Sigmoid colon (tissue), 7 donors: ENCODE results near the gene DEAF1. TPM values are rescaled to one million over a fixed set of nuclear protein-coding genes. Genes with fewer than 3 reads are reported as not detected.
A peak's percentile ranks its signal among the peaks of the same experiment; 100 is the strongest.

ENCODE experiments used
- DNase-seq: peaks from one replicate; pipeline ENCODE4 v3.0.0-alpha.2; 2019
- H3K27ac ChIP-seq, 4 donors: fragments of 200-600 bp; sonication (generic); one replicate each; pipeline ENCODE4 v1.5.1; 2016 to 2019; ENCODE audit warnings: mild to moderate bottlenecking in 1 of 4
- H3K27me3 ChIP-seq, 3 donors: fragments of 200-600 bp; sonication (generic); one replicate each; pipeline ENCODE4 v1.5.1; 2019; ENCODE audit warnings: mild to moderate bottlenecking in 1 of 3
- H3K36me3 ChIP-seq, 4 donors: fragments of 200-600 bp; sonication (generic); one replicate each; pipeline ENCODE4 v1.5.1; 2016 to 2019
- H3K4me1 ChIP-seq, 4 donors: fragments of 200-600 bp; sonication (generic); one replicate each; pipeline ENCODE4 v1.5.1; 2017 to 2019
- H3K4me3 ChIP-seq, 4 donors: fragments of 200-600 bp; sonication (generic); one replicate each; pipeline ENCODE4 v1.5.1; 2017 to 2019; ENCODE audit warnings: mild to moderate bottlenecking in 2 of 4, moderate library complexity in 1 of 4
- H3K9me3 ChIP-seq, 4 donors: fragments of 200-600 bp in 3 of 4; sonication (generic) in 3 of 4; one replicate each; pipeline versions ENCODE4 v1.5.1 to v1.6.1; 2013 to 2019
- EP300 ChIP-seq, 4 donors: sonication (generic); formaldehyde crosslinking; IDR thresholded peaks; one replicate each; pipeline ENCODE4 v1.6.1; 2017; ENCODE audit warnings: antibody characterized with exemption in 4 of 4
- POLR2A ChIP-seq, 2 donors: fragments of 450-650 bp; IDR thresholded peaks; one replicate each; pipeline ENCODE4 v1.6.1; 2016; ENCODE audit warnings: antibody characterized with exemption in 2 of 2, mild to moderate bottlenecking in 2 of 2, moderate library complexity in 2 of 2
- POLR2AphosphoS5 ChIP-seq, 4 donors: sonication (generic); formaldehyde crosslinking; IDR thresholded peaks; one replicate each; pipeline ENCODE4 v1.6.1; 2017; ENCODE audit warnings: antibody characterized with exemption in 4 of 4
- WGBS, 2 donors: extraction: QIAGEN DNeasy Blood & Tissue Kit; methylation state at CpG; one replicate each; pipeline ENCODE4 v1.1.7; 2013; 5-methylcytosine and 5-hydroxymethylcytosine counted together
- intact Hi-C: fragments of 100-400 bp; cut with DNase I; formaldehyde crosslinking; loops from one replicate; pipeline ENCODE4 v1.15.1; 2023
- polyA plus RNA-seq, 3 donors: library from polyadenylated mRNA; stranded (reverse); fragments of 200-250 nt; gene quantifications; one replicate each; pipeline ENCODE4 v1.2.3, GENCODE V29; 2013
- total RNA-seq, 4 donors: library from RNA; depleted of rRNA; stranded (reverse); fragments of >200 nt; gene quantifications; one replicate each; pipeline ENCODE4 v1.1.0, GENCODE V29; 2016
- TF ChIP-seq, protein P1 (sequence below), 4 experiments: fragments of 450-650 bp in 3 of 4; fragments of 200-600 bp in 1 of 4; IDR thresholded peaks; one replicate each; pipeline ENCODE4 v1.5.1; 2016 to 2019; ENCODE audit warnings: antibody characterized with exemption in 4 of 4, mild to moderate bottlenecking in 3 of 4, moderate library complexity in 2 of 4
- donor health status: healthy with polysubstance abuse.
- donor health status: Bipolar disorder and iron deficiency.
- donor health status: healthy.

The DEAF1 gene
- total and polyA plus RNA-seq, 7 donors: 11.3 to 29.6 (median 18.6) TPM

DNA sequence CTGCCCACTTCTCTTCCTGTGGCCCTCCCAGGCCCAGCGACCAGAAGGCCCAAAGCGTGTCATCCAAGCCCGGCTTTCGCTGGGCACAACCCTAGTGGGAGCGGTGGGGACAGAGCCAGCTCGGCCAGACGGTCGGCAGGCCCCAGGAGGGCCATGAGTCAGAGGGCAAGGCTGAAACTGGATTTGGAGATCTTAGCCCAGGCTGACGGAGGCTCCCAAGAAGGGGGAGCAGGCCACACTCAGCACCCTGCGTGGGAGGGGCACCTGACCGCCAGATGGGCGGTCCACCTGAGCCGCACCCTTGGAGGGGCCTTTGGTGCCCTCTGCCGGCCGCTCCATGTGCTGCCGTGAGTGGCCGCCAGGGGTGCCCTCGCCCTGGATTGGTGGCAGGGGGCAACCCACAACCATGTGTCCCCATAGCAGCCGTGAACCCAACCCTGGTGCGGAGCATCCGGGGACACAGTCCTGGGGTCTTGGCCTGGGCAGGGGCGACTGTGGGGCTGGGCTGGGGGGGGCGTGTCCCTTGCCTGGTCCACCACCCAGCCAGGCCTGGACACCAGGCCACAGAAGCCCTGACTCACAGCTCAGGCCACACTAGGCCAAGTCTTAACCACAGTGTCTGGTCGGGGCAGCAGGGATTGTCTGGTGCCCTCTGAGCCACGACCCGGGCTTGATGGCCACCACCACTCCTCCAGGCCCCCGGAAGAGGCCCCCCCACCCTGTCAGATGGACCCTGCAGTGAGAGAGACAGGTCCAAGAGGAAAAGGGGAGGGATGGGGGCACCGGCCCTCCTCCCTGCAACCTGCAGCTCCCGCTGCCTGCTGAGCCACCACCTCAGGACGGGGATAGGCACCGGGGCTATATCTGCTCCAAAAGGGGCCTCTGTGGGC is 33.1 kb upstream of the DEAF1 start:
- peak overlapping the region in 2 of 4 donors; percentile 30 to 43 for H3K27ac ChIP-seq
- H3K27me3 ChIP-seq: peaks cover 17 to 62% (median 50%) of the 10 kb centered on the region in 3 donors

DNA sequence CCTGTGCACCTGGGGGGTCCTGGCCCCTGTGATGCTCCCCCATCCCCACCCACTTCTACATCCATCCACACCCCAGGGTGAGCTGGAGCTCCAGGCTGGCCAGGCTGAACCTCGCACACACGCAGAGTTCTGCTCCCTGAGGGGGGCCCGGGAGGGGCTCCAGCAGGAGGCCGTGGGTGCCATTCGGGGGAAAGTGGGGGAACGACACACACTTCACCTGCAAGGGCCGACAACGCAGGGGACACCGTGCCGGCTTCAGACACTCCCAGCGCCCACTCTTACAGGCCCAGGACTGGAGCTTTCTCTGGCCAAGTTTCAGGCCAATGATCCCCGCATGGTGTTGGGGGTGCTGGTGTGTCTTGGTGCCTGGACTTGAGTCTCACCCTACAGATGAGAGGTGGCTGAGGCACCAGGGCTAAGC is 32.3 kb upstream of the DEAF1 start:
- DNase-seq: no peak
- peaks cover 21 to 70% (median 57%) of the 10 kb centered on the region in 3 donors for H3K27me3 ChIP-seq
- intact Hi-C loops: no loop called here

More for the DNA sequence above, 33.1 kb upstream of the DEAF1 start:
- intact Hi-C loops: loop anchor here (2.0 kb wide), 1 partner anchor 65 kb away; no protein-coding TSS in a partner anchor
- no peaks in the 10 kb centered on the region for H3K9me3 ChIP-seq
- H3K4me1 ChIP-seq: peaks cover 0 to 30% (median 26%) of the 10 kb centered on the region in 4 donors
- H3K4me3 ChIP-seq: no peak overlapping the region
- TF ChIP-seq POLR2AphosphoS5 (IDR thresholded peaks at IDR 0.05): peak in 1 of 4 donors; percentile 51
- TF ChIP-seq, protein P1, sequence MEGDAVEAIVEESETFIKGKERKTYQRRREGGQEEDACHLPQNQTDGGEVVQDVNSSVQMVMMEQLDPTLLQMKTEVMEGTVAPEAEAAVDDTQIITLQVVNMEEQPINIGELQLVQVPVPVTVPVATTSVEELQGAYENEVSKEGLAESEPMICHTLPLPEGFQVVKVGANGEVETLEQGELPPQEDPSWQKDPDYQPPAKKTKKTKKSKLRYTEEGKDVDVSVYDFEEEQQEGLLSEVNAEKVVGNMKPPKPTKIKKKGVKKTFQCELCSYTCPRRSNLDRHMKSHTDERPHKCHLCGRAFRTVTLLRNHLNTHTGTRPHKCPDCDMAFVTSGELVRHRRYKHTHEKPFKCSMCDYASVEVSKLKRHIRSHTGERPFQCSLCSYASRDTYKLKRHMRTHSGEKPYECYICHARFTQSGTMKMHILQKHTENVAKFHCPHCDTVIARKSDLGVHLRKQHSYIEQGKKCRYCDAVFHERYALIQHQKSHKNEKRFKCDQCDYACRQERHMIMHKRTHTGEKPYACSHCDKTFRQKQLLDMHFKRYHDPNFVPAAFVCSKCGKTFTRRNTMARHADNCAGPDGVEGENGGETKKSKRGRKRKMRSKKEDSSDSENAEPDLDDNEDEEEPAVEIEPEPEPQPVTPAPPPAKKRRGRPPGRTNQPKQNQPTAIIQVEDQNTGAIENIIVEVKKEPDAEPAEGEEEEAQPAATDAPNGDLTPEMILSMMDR (IDR thresholded peaks at IDR 0.05): peak; percentile 93 to 100 (median 96)
- no peak for TF ChIP-seq EP300 (IDR thresholded peaks at IDR 0.05)
- 27 to 37% methylated on average over 31 of the region's 31 CpGs for WGBS, 2 donors
- peak; percentile 92 for DNase-seq
- no peaks in the 10 kb centered on the region for H3K36me3 ChIP-seq

DNA sequence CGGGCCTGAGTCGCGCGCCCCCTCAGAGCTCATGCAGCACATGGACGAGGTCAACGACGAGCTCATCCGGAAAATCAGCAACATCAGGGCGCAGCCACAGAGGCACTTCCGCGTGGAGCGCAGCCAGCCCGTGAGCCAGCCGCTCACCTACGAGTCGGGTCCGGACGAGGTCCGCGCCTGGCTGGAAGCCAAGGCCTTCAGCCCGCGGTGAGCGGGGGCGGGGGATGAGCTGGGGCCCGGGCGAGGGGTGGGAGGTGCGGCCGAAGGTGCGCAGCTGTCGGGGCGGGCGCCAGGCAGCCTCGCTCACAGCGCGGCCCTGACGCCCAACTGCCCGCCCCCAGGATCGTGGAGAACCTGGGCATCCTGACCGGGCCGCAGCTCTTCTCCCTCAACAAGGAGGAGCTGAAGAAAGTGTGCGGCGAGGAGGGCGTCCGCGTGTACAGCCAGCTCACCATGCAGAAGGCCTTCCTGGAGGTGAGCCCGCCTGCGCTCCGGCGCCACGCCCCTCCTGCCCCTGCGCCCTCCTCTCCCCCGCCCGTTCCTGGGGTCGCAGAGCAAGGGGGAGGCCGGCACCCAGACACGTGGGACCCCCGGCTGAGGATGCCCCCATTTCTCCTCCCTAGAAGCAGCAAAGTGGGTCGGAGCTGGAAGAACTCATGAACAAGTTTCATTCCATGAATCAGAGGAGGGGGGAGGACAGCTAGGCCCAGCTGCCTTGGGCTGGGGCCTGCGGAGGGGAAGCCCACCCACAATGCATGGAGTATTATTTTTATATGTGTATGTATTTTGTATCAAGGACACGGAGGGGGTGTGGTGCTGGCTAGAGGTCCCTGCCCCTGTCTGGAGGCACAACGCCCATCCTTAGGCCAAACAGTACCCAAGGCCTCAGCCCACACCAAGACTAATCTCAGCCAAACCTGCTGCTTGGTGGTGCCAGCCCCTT is 31.5 kb upstream of the DEAF1 start:
- peak; percentile 80 for DNase-seq
- H3K4me3 ChIP-seq: peak overlapping the region in 3 of 4 donors; percentile 18 to 27 (median 24)
- H3K9me3 ChIP-seq: no peaks in the 10 kb centered on the region
- WGBS, 2 donors: 8 to 14% methylated on average over 61 of the region's 61 CpGs
- TF ChIP-seq EP300 (IDR thresholded peaks at IDR 0.05) (no peak), POLR2A (IDR thresholded peaks at IDR 0.05) (no peak), POLR2AphosphoS5 (IDR thresholded peaks at IDR 0.05) (no peak)
- TF ChIP-seq, protein P1 (IDR thresholded peaks at IDR 0.05): no peak
- intact Hi-C loops: no loop called here
- H3K36me3 ChIP-seq: no peaks in the 10 kb centered on the region
- H3K4me1 ChIP-seq: peaks cover 0 to 39% (median 31%) of the 10 kb centered on the region in 4 donors
- H3K27ac ChIP-seq: peak overlapping the region in 2 of 4 donors; percentile 32 to 43
- H3K27me3 ChIP-seq: peaks cover 28 to 77% (median 64%) of the 10 kb centered on the region in 3 donors

More for the DNA sequence above, 32.3 kb upstream of the DEAF1 start:
- H3K36me3 ChIP-seq: no peaks in the 10 kb centered on the region
- no peak overlapping the region for H3K4me3 ChIP-seq
- TF ChIP-seq POLR2AphosphoS5 (IDR thresholded peaks at IDR 0.05): no peak
- no peak for TF ChIP-seq POLR2A (IDR thresholded peaks at IDR 0.05)
- TF ChIP-seq, protein P1 (IDR thresholded peaks at IDR 0.05): no peak
- TF ChIP-seq EP300 (IDR thresholded peaks at IDR 0.05): no peak
- WGBS, 2 donors: 79 to 93% methylated on average over 12 of the region's 12 CpGs
- peak overlapping the region in 2 of 4 donors; percentile 30 to 43 for H3K27ac ChIP-seq
- peaks cover 0 to 31% (median 27%) of the 10 kb centered on the region in 4 donors for H3K4me1 ChIP-seq
- no peaks in the 10 kb centered on the region for H3K9me3 ChIP-seq

DNA sequence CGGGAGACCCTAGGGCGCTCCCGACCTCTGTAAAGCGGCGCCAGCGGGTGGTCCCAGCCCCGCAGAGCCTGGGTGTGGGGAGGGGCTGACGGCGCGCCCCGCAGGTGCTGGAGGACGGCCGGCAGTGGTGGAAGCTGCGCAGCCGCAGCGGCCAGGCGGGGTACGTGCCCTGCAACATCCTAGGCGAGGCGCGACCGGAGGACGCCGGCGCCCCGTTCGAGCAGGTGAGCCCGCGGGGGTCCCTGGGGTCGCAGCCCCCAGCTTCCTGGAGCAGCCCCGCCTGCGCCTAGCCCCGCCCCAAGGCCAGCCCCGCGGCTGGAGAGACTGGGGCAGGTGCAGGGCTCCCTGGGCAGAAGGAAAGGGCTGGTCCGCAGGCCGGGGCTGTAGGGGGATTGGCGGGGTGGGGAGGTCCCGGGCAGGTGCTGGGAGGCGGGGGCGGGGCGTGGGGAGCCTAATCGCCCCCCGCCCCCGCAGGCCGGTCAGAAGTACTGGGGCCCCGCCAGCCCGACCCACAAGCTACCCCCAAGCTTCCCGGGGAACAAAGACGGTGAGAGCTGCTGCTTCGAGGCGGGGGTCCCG is 30.7 kb upstream of the DEAF1 start:
- TF ChIP-seq POLR2A (IDR thresholded peaks at IDR 0.05) (no peak), POLR2AphosphoS5 (IDR thresholded peaks at IDR 0.05) (no peak), EP300 (IDR thresholded peaks at IDR 0.05) (no peak)
- intact Hi-C loops: no loop called here
- Histone ChIP-seq H3K4me3 (peak overlapping the region in 3 of 4 donors; percentile 18 to 27 (median 24)), H3K36me3 (no peaks in the 10 kb centered on the region), H3K27ac (peak overlapping the region in 1 of 4 donors; percentile 32), H3K9me3 (no peaks in the 10 kb centered on the region), H3K27me3 (peaks cover 37 to 86% (median 73%) of the 10 kb centered on the region in 3 donors), H3K4me1 (peaks cover 0 to 47% (median 40%) of the 10 kb centered on the region in 4 donors)
- 4 to 6% methylated on average over 53 of the region's 53 CpGs for WGBS, 2 donors
- DNase-seq: no peak
